ENCODE results near the gene INSC.

The INSC gene

GRCh38 chr11:15113381-15113780, 1.3 kb upstream of the INSC start:
- H3K36me3 ChIP-seq (ENCODE audit: insufficient read depth, low read depth, low read length) = no peaks in the 10 kb centered on the region
- no peak overlapping the region for H3K9ac ChIP-seq (ENCODE audit: low read depth, low read length)
- no peak overlapping the region for H3K27ac ChIP-seq (ENCODE audit: low read length)
- H3K4me1 ChIP-seq (ENCODE audit: insufficient read depth, low read length) = no peaks in the 10 kb centered on the region
- no peaks in the 10 kb centered on the region for H3K9me3 ChIP-seq (ENCODE audit: insufficient read depth, low read depth, low read length)
- no peak overlapping the region for H3K4me3 ChIP-seq (ENCODE audit: low read length)
- H3K27me3 ChIP-seq (ENCODE audit: insufficient read depth, low read length) = peaks cover 39% of the 10 kb centered on the region

- Histone ChIP-seq H3K27ac (ENCODE audit: low read length) (no peak overlapping the region), H3K27me3 (ENCODE audit: insufficient read depth, low read length) (peaks cover 39% of the 10 kb centered on the region), H3K4me3 (ENCODE audit: low read length) (no peak overlapping the region)
Observed at GRCh38 chr11:15115686-15116085, 963 bp downstream of the INSC start.

GRCh38 chr11:15117751-15118150, 3.0 kb downstream of the INSC start:
- no peak overlapping the region for H3K27ac ChIP-seq (ENCODE audit: low read length)
- peaks cover 37% of the 10 kb centered on the region for H3K27me3 ChIP-seq (ENCODE audit: insufficient read depth, low read length)
- no peaks in the 10 kb centered on the region for H3K9me3 ChIP-seq (ENCODE audit: insufficient read depth, low read depth, low read length)
- H3K4me3 ChIP-seq (ENCODE audit: low read length) = no peak overlapping the region
- no peaks in the 10 kb centered on the region for H3K36me3 ChIP-seq (ENCODE audit: insufficient read depth, low read depth, low read length)
- no peaks in the 10 kb centered on the region for H3K4me1 ChIP-seq (ENCODE audit: insufficient read depth, low read length)
- no peak overlapping the region for H3K9ac ChIP-seq (ENCODE audit: low read depth, low read length)

More at GRCh38 chr11:15115686-15116085, 963 bp downstream of the INSC start:
- no peaks in the 10 kb centered on the region for H3K9me3 ChIP-seq (ENCODE audit: insufficient read depth, low read depth, low read length)
- H3K36me3 ChIP-seq (ENCODE audit: insufficient read depth, low read depth, low read length) = no peaks in the 10 kb centered on the region
- no peaks in the 10 kb centered on the region for H3K4me1 ChIP-seq (ENCODE audit: insufficient read depth, low read length)
- no peak overlapping the region for H3K9ac ChIP-seq (ENCODE audit: low read depth, low read length)

- peaks cover 30% of the 10 kb centered on the region for H3K27me3 ChIP-seq (ENCODE audit: insufficient read depth, low read length)
- no peaks in the 10 kb centered on the region for H3K9me3 ChIP-seq (ENCODE audit: insufficient read depth, low read depth, low read length)
- no peak overlapping the region for H3K27ac ChIP-seq (ENCODE audit: low read length)
Observed at GRCh38 chr11:15118431-15118830, 3.7 kb downstream of the INSC start.

GRCh38 chr11:15119352-15119751, 4.6 kb downstream of the INSC start:
- Histone ChIP-seq H3K27me3 (ENCODE audit: insufficient read depth, low read length) (peaks cover 21% of the 10 kb centered on the region), H3K36me3 (ENCODE audit: insufficient read depth, low read depth, low read length) (no peaks in the 10 kb centered on the region), H3K4me3 (ENCODE audit: low read length) (no peak overlapping the region), H3K9ac (ENCODE audit: low read depth, low read length) (no peak overlapping the region), H3K4me1 (ENCODE audit: insufficient read depth, low read length) (no peaks in the 10 kb centered on the region), H3K9me3 (ENCODE audit: insufficient read depth, low read depth, low read length) (no peaks in the 10 kb centered on the region), H3K27ac (ENCODE audit: low read length) (no peak overlapping the region)

More at GRCh38 chr11:15118431-15118830, 3.7 kb downstream of the INSC start:
- Histone ChIP-seq H3K4me1 (ENCODE audit: insufficient read depth, low read length) (no peaks in the 10 kb centered on the region), H3K9ac (ENCODE audit: low read depth, low read length) (no peak overlapping the region), H3K36me3 (ENCODE audit: insufficient read depth, low read depth, low read length) (no peaks in the 10 kb centered on the region), H3K4me3 (ENCODE audit: low read length) (no peak overlapping the region)

GRCh38 chr11:15119826-15120225, 5.1 kb downstream of the INSC start:
- no peaks in the 10 kb centered on the region for H3K36me3 ChIP-seq (ENCODE audit: insufficient read depth, low read depth, low read length)
- no peaks in the 10 kb centered on the region for H3K4me1 ChIP-seq (ENCODE audit: insufficient read depth, low read length)
- H3K4me3 ChIP-seq (ENCODE audit: low read length) = no peak overlapping the region
- H3K27ac ChIP-seq (ENCODE audit: low read length) = no peak overlapping the region
- peaks cover 17% of the 10 kb centered on the region for H3K27me3 ChIP-seq (ENCODE audit: insufficient read depth, low read length)
- no peak overlapping the region for H3K9ac ChIP-seq (ENCODE audit: low read depth, low read length)
- no peaks in the 10 kb centered on the region for H3K9me3 ChIP-seq (ENCODE audit: insufficient read depth, low read depth, low read length)

GRCh38 chr11:15123849-15124248, 9.1 kb downstream of the INSC start:
- H3K4me3 ChIP-seq (ENCODE audit: low read length) = no peak overlapping the region
- H3K4me1 ChIP-seq (ENCODE audit: insufficient read depth, low read length) = no peaks in the 10 kb centered on the region
- no peaks in the 10 kb centered on the region for H3K27me3 ChIP-seq (ENCODE audit: insufficient read depth, low read length)
- H3K27ac ChIP-seq (ENCODE audit: low read length) = no peak overlapping the region
- H3K9ac ChIP-seq (ENCODE audit: low read depth, low read length) = no peak overlapping the region
- no peaks in the 10 kb centered on the region for H3K36me3 ChIP-seq (ENCODE audit: insufficient read depth, low read depth, low read length)
- H3K9me3 ChIP-seq (ENCODE audit: insufficient read depth, low read depth, low read length) = no peaks in the 10 kb centered on the region

- no peaks in the 10 kb centered on the region for H3K4me1 ChIP-seq (ENCODE audit: insufficient read depth, low read length)
- H3K4me3 ChIP-seq (ENCODE audit: low read length) = no peak overlapping the region
Observed at GRCh38 chr11:15124528-15124927, 9.8 kb downstream of the INSC start.

GRCh38 chr11:15127341-15127740, 12.6 kb downstream of the INSC start:
- no peaks in the 10 kb centered on the region for H3K27me3 ChIP-seq (ENCODE audit: insufficient read depth, low read length)
- H3K4me3 ChIP-seq (ENCODE audit: low read length) = no peak overlapping the region
- H3K9ac ChIP-seq (ENCODE audit: low read depth, low read length) = no peak overlapping the region
- no peaks in the 10 kb centered on the region for H3K4me1 ChIP-seq (ENCODE audit: insufficient read depth, low read length)
- H3K9me3 ChIP-seq (ENCODE audit: insufficient read depth, low read depth, low read length) = no peaks in the 10 kb centered on the region
- H3K36me3 ChIP-seq (ENCODE audit: insufficient read depth, low read depth, low read length) = no peaks in the 10 kb centered on the region
- H3K27ac ChIP-seq (ENCODE audit: low read length) = no peak overlapping the region

More at GRCh38 chr11:15124528-15124927, 9.8 kb downstream of the INSC start:
- no peak overlapping the region for H3K9ac ChIP-seq (ENCODE audit: low read depth, low read length)
- no peak overlapping the region for H3K27ac ChIP-seq (ENCODE audit: low read length)
- no peaks in the 10 kb centered on the region for H3K27me3 ChIP-seq (ENCODE audit: insufficient read depth, low read length)
- H3K9me3 ChIP-seq (ENCODE audit: insufficient read depth, low read depth, low read length) = no peaks in the 10 kb centered on the region
- no peaks in the 10 kb centered on the region for H3K36me3 ChIP-seq (ENCODE audit: insufficient read depth, low read depth, low read length)

GRCh38 chr11:15128621-15129020, 13.9 kb downstream of the INSC start:
- H3K27me3 ChIP-seq (ENCODE audit: insufficient read depth, low read length) = no peaks in the 10 kb centered on the region
- H3K36me3 ChIP-seq (ENCODE audit: insufficient read depth, low read depth, low read length) = no peaks in the 10 kb centered on the region
- H3K27ac ChIP-seq (ENCODE audit: low read length) = no peak overlapping the region
- H3K4me1 ChIP-seq (ENCODE audit: insufficient read depth, low read length) = no peaks in the 10 kb centered on the region
- no peak overlapping the region for H3K4me3 ChIP-seq (ENCODE audit: low read length)
- no peak overlapping the region for H3K9ac ChIP-seq (ENCODE audit: low read depth, low read length)
- H3K9me3 ChIP-seq (ENCODE audit: insufficient read depth, low read depth, low read length) = no peaks in the 10 kb centered on the region

GRCh38 chr11:15136166-15136565, 21.4 kb downstream of the INSC start:
- H3K36me3 ChIP-seq (ENCODE audit: insufficient read depth, low read depth, low read length) = no peaks in the 10 kb centered on the region
- no peaks in the 10 kb centered on the region for H3K4me1 ChIP-seq (ENCODE audit: insufficient read depth, low read length)
- H3K27ac ChIP-seq (ENCODE audit: low read length) = no peak overlapping the region
- no peak overlapping the region for H3K9ac ChIP-seq (ENCODE audit: low read depth, low read length)
- H3K9me3 ChIP-seq (ENCODE audit: insufficient read depth, low read depth, low read length) = no peaks in the 10 kb centered on the region
- no peaks in the 10 kb centered on the region for H3K27me3 ChIP-seq (ENCODE audit: insufficient read depth, low read length)
- no peak overlapping the region for H3K4me3 ChIP-seq (ENCODE audit: low read length)

GRCh38 chr11:15139096-15139770, 24.5 kb downstream of the INSC start:
- Histone ChIP-seq H3K9ac (ENCODE audit: low read depth, low read length) (no peak overlapping the region), H3K9me3 (ENCODE audit: insufficient read depth, low read depth, low read length) (no peaks in the 10 kb centered on the region), H3K36me3 (ENCODE audit: insufficient read depth, low read depth, low read length) (no peaks in the 10 kb centered on the region), H3K27me3 (ENCODE audit: insufficient read depth, low read length) (no peaks in the 10 kb centered on the region), H3K4me3 (ENCODE audit: low read length) (no peak overlapping the region), H3K27ac (ENCODE audit: low read length) (no peak overlapping the region), H3K4me1 (ENCODE audit: insufficient read depth, low read length) (peaks cover 9% of the 10 kb centered on the region)
